NCI-H748 (cell line): ENCODE data around the gene ARL5A.

ENCODE experiments used
- DNase-seq: peaks from one replicate; lab custom pipeline; 2025; ENCODE audit not compliant: unreplicated experiment; lab: John Stamatoyannopoulos, UW

The ARL5A gene

GRCh38 chr2:151770995-151771394 lies 57.2 kb downstream of the ARL5A start:
- no peak for DNase-seq

- DNase-seq: no peak
These were observed 58.6 kb downstream of the ARL5A start for GRCh38 chr2:151769606-151770005.

GRCh38 chr2:151767536-151767935 lies 60.7 kb downstream of the ARL5A start:
- DNase-seq: no peak

- DNase-seq: no peak
These were observed 61.6 kb downstream of the ARL5A start for GRCh38 chr2:151766437-151767153.

GRCh38 chr2:151765760-151766410 lies 62.3 kb downstream of the ARL5A start:
- peak; percentile 66 for DNase-seq

- no peak for DNase-seq
These were observed 65.5 kb downstream of the ARL5A start for GRCh38 chr2:151762694-151763093.

- no peak for DNase-seq
These were observed 66.5 kb downstream of the ARL5A start for GRCh38 chr2:151761687-151762086.

- no peak for DNase-seq
These were observed 67.0 kb downstream of the ARL5A start for GRCh38 chr2:151761193-151761592.

GRCh38 chr2:151760139-151760650 lies 68.0 kb downstream of the ARL5A start:
- peak; percentile 55 for DNase-seq

GRCh38 chr2:151758744-151759143 lies 69.5 kb downstream of the ARL5A start:
- no peak for DNase-seq

GRCh38 chr2:151757861-151758260 lies 70.4 kb downstream of the ARL5A start:
- DNase-seq: peak; percentile 20

- DNase-seq: no peak
These were observed 71.4 kb downstream of the ARL5A start for GRCh38 chr2:151756820-151757219.

- DNase-seq: no peak
These were observed 73.8 kb downstream of the ARL5A start for GRCh38 chr2:151754253-151754897.

GRCh38 chr2:151753540-151753939 lies 74.7 kb downstream of the ARL5A start:
- DNase-seq: no peak
